NCI-H187 (cell line): ENCODE results near the gene SIRT6.
"Not testable (repeated sequence)": the region's sequence is repeated elsewhere in the genome, so short reads cannot be mapped to it uniquely, and the experiment has no call there.

Experiments
- DNase-seq, 2 experiments: peaks; one replicate each; lab custom pipeline; 2025; lab: John Stamatoyannopoulos, UW

The SIRT6 gene

DNA sequence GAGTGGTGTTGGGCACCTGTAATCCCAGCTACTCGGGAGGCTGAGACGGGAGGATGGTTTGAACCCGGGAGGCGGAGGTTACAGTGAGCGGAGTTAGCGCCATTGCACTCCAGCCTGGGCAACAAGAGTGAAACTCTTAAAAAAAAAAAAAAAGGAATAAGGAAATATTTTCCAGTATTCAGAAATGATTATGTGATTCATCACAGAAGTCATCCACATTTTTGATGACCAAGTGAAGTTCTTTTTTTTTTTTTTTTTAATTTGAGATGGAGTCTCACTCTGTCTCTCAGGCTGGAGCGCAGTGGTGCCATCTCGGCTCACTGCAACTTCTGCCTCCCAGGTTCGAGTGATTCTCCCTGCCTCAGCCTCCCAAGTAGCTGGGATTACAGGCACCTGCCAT lies 47.0 kb downstream of the SIRT6 start:
- not testable (repeated sequence) for DNase-seq

DNA sequence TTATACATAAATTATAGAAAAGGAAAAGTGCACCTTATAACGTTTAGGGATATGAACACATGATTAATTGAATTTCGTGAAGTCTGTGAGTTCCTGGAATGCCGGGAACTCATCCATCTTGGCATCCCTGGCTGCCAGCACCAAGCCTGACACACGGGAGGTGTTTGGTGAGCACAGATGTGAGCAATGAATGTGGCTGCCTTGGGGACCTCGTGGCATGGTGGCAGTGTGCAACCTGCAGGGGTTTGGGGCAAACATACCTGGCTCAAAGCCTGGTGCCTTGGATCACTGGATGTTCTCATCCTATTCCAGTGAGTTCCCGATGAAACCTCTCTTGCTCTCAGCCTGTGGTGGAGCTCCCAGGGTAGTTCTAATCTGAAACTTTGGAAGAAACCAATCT lies 48.0 kb downstream of the SIRT6 start:
- no peak for DNase-seq

DNA sequence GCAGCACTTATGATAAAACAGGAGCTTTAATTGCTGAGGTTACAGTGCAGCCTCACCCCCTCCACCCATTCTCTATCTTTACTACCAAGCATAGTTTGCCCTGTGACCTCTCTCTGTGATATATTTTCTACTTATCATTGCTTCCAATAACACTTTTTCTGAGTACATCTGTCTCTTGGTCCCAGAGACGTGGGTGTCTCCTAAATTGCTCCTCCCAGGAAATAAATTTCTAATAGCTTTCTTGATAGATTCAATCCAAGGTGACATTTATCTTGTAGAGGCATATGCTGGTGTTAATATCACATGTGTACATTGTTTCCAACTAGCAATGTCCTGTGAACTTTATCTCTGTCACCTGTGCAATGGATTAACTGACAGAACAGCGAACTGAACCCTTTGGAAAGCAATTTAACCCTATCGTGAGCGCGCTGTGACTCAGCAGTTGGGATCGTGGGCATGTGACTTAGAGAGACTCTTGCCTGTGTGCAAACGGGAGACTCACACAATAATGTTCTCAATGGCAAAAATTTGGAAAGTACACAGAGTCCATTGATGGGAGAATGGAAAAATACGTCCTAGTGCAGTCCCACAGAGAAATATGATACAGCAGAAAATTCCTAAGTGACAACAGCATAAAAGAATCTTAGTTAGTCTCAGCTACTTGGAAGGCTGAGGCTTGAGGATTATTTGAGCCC lies 51.5 kb downstream of the SIRT6 start:
- DNase-seq = no peak

DNA sequence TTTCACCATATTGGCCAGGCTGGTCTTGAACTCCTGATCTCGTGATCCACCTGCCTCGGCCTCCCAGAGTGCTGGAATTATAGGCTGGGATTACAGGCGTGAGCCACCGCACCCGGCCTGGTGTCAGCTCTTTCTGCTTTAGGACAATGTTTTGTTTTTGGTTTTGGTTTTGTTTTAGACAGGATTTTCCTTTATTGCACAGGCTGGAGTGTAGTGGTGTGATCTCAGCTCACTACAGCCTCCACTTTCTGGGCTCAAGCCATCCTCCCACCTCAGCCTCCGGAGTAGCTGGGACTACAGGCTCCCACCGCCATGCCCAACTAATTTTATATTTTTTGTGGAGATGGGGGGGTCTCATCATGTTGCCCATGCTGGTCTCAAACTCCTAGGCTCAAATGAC lies 53.3 kb downstream of the SIRT6 start:
- not testable (repeated sequence) for DNase-seq

DNA sequence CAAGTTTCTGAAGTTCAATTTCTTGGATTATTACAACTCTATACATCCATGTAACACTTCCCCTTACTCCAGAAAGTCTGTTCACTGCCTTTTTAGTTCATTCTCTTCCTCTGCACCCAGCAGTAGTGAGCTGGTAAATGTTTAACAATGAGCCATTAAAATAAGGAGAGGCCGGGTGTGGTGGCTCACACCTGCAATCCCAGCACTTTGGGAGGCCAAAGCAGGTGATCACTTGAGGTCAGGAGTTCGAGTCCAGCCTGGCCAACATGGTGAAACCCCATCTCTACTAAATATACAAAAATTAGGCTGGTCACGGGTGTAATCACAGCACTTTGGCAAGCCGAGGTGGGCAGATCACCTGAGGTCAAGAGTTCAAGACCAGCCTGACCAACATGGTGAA lies 55.0 kb downstream of the SIRT6 start:
- DNase-seq = not testable (repeated sequence)

DNA sequence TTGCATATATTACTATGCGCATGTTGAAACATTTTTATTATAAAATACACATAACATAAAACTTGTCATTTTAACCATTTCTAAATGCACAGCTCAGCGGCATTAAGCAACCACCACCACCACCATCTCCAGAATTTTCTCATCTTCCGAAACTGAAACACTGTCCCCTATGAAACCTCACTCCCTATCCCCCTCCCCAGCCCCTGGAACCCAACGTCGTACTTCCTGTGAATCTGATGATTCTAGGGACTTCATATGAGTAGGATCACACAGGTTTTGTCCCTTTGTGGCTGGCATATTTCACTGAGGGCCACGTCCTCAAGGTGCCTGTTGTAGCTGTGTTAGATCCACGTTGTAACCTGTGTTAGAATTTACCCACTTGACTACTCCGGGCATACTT lies 57.7 kb downstream of the SIRT6 start:
- no peak for DNase-seq
